ENCODE results near the gene CNTNAP2.

GRCh38 chr7:148056406-148056805 lies 1939.8 kb downstream of the CNTNAP2 start:
- TF ChIP-seq POLR2A (IDR thresholded peaks at IDR 0.05) (no peak), CTCF (IDR thresholded peaks at IDR 0.05) (no peak)
